IMR-90 (cell line): ENCODE data around the gene GRHL3.

ENCODE experiments used
- BHLHE40 ChIP-seq: fragments of 150-350 bp; IDR thresholded peaks from 2 replicates; pipeline ENCODE4 v1.6.1; 2016; ENCODE audit warnings: mild to moderate bottlenecking, low read depth, low read length
- CEBPB ChIP-seq: IDR thresholded peaks from 2 replicates; pipeline ENCODE4 v1.6.1; 2012; ENCODE audit warnings: low read depth, low read length, improper control_type of control experiment
- FOS ChIP-seq: fragments of 150-350 bp; IDR thresholded peaks from 2 replicates; pipeline ENCODE4 v1.6.1; 2016; ENCODE audit warnings: low read depth, low read length
- MAFK ChIP-seq: IDR thresholded peaks from 2 replicates; pipeline ENCODE4 v1.6.1; 2012; ENCODE audit warnings: low read depth, low read length, improper control_type of control experiment
- MAZ ChIP-seq: IDR thresholded peaks from 2 replicates; pipeline ENCODE4 v1.6.1; 2012; ENCODE audit warnings: low read depth, mild to moderate bottlenecking, low read length, improper control_type of control experiment, moderate library complexity, borderline replicate concordance
- MXI1 ChIP-seq: IDR thresholded peaks from 2 replicates; pipeline ENCODE4 v1.6.1; 2012; ENCODE audit warnings: low read depth, mild to moderate bottlenecking, low read length, moderate library complexity, borderline replicate concordance
- NFE2L2 ChIP-seq: fragments of 150-350 bp; IDR thresholded peaks from 2 replicates; pipeline ENCODE4 v1.6.1; 2016; ENCODE audit warnings: low read depth, mild to moderate bottlenecking, low read length
- POLR2A ChIP-seq: IDR thresholded peaks from 2 replicates; pipeline ENCODE4 v1.6.1; 2012; ENCODE audit warnings: mild to moderate bottlenecking, low read depth, low read length
- RAD21 ChIP-seq: IDR thresholded peaks from 2 replicates; pipeline ENCODE4 v1.6.1; 2012; ENCODE audit warnings: low read length, improper control_type of control experiment
- RCOR1 ChIP-seq: IDR thresholded peaks from 2 replicates; pipeline ENCODE4 v1.6.1; 2012; ENCODE audit warnings: mild to moderate bottlenecking, low read length, improper control_type of control experiment; ENCODE audit not compliant: insufficient replicate concordance
- RFX5 ChIP-seq: IDR thresholded peaks from 2 replicates; pipeline ENCODE4 v1.8.0; 2012; ENCODE audit warnings: low read depth, mild to moderate bottlenecking, low read length, moderate library complexity
- SMC3 ChIP-seq: fragments of 150-350 bp; IDR thresholded peaks from 2 replicates; pipeline ENCODE4 v1.6.1; 2016; ENCODE audit warnings: low read depth, mild to moderate bottlenecking, antibody characterized with exemption, low read length, moderate library complexity
- TF ChIP-seq, protein P1 (sequence below): conservative IDR thresholded peaks from 2 replicates; pipeline ENCODE4 v1.5.1; 2012; ENCODE audit warnings: mild to moderate bottlenecking, low read depth, low read length, improper control_type of control experiment
- TF ChIP-seq, protein P2 (sequence below): fragments of 150-350 bp; IDR thresholded peaks from 2 replicates; pipeline ENCODE4 v1.6.1; 2017; ENCODE audit warnings: mild to moderate bottlenecking, antibody characterized with exemption, low read length, low read depth

DNA sequence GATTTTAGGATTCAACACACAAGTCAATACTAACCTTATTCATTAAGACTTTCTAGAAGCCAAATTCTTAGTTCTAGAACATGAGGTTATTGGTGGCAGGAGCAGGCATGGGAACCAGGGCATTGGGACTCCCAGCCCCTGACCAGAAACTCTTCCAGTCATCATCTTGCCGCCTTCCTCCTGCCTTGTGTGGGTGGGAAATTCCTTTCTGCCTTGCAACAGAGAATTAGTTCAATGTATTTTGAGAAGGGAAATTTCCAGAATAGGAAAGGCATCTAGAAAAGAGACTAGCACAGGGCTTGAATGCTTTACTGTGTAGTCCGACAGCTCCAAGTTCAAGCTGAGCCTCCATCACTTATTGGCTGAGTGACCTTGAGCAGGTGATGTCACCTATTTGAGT lies 8.7 kb downstream of the GRHL3 start:
- TF ChIP-seq POLR2A (no peak), MXI1 (no peak), RFX5 (no peak), RCOR1 (no peak), RAD21 (no peak), BHLHE40 (no peak), CEBPB (peak; percentile 43; the same call in 1 of the 2 replicates), MAZ (no peak), FOS (no peak), SMC3 (no peak), MAFK (no peak), NFE2L2 (no peak)
- TF ChIP-seq, protein P1, sequence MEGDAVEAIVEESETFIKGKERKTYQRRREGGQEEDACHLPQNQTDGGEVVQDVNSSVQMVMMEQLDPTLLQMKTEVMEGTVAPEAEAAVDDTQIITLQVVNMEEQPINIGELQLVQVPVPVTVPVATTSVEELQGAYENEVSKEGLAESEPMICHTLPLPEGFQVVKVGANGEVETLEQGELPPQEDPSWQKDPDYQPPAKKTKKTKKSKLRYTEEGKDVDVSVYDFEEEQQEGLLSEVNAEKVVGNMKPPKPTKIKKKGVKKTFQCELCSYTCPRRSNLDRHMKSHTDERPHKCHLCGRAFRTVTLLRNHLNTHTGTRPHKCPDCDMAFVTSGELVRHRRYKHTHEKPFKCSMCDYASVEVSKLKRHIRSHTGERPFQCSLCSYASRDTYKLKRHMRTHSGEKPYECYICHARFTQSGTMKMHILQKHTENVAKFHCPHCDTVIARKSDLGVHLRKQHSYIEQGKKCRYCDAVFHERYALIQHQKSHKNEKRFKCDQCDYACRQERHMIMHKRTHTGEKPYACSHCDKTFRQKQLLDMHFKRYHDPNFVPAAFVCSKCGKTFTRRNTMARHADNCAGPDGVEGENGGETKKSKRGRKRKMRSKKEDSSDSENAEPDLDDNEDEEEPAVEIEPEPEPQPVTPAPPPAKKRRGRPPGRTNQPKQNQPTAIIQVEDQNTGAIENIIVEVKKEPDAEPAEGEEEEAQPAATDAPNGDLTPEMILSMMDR, result no peak
- TF ChIP-seq, protein P2, sequence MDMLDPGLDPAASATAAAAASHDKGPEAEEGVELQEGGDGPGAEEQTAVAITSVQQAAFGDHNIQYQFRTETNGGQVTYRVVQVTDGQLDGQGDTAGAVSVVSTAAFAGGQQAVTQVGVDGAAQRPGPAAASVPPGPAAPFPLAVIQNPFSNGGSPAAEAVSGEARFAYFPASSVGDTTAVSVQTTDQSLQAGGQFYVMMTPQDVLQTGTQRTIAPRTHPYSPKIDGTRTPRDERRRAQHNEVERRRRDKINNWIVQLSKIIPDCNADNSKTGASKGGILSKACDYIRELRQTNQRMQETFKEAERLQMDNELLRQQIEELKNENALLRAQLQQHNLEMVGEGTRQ, result no peak
